ENCODE data around the gene ETS1.

The ETS1 gene

DNA sequence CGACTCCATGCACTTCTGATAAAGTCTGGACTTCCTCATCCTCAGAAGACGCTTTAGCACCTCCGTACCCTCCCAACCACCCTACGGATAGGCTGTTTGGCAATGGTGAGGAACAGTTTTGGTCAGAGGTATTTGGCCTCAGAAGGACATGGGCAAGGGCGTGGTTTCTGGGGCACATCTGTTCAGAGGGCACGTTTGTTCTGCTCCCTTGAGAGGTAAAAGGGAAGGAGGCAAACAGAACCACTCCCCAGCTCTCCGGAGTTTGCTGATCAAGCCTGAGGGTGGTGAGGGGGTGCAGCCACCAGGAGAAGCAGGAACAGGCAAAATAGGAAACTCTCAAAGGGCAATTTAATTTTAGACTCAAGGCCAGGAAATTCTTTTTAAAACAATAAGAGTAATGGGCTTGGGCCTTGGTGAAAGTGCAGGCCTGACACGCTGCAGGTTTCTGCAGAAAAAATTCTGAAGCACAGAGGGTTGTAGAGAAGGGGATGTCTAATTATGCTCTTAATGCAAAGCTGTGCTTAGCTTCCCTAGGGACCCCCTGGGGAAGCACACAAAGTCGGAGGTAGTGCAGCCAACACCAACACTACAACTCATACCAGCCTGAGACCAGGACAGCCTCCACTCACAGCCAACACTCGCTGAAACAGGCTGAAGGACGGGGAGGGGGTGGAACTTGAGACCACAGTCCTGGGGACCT, 23.3 kb downstream of the ETS1 start:
- peak overlapping the region; percentile 4 for H3K4me3 ChIP-seq (ENCODE audit: low read depth, low read length)
- DNase-seq (ENCODE audit: low read depth), result peak; percentile 96
- TF ChIP-seq, protein P1, sequence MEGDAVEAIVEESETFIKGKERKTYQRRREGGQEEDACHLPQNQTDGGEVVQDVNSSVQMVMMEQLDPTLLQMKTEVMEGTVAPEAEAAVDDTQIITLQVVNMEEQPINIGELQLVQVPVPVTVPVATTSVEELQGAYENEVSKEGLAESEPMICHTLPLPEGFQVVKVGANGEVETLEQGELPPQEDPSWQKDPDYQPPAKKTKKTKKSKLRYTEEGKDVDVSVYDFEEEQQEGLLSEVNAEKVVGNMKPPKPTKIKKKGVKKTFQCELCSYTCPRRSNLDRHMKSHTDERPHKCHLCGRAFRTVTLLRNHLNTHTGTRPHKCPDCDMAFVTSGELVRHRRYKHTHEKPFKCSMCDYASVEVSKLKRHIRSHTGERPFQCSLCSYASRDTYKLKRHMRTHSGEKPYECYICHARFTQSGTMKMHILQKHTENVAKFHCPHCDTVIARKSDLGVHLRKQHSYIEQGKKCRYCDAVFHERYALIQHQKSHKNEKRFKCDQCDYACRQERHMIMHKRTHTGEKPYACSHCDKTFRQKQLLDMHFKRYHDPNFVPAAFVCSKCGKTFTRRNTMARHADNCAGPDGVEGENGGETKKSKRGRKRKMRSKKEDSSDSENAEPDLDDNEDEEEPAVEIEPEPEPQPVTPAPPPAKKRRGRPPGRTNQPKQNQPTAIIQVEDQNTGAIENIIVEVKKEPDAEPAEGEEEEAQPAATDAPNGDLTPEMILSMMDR (IDR thresholded peaks at IDR 0.05; ENCODE audit: low read depth, low read length), result no peak
- TF ChIP-seq MAX (IDR thresholded peaks at IDR 0.05; ENCODE audit: low read depth, low read length) (no peak), MYC (IDR thresholded peaks at IDR 0.05; ENCODE audit: low read depth, low read length) (0 out of 2 replicates have a peak, but pooled peaks have one; percentile 10), POLR2A (IDR thresholded peaks at IDR 0.05; ENCODE audit: extremely low read depth, insufficient read length) (no peak)

DNA sequence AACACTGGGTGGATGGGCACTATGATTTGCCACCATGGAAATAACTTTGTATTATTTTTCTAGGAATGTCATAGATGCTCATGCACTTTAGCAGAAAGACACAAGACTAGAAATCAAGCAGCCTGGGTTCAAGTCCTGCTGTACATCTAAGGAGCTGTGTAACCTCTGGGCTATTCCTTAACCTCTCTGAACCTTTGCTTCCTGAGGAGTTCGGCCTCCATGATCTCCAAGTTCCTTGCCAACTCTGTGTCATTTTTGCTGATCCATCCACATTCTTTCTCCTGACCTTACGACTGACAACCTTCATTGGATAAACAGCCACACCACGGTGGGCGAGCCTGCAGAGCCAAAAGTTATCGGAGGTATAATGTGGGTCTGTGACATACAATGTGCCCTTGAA, 24.1 kb downstream of the ETS1 start:
- no peak for DNase-seq (ENCODE audit: low read depth)
- H3K4me3 ChIP-seq (ENCODE audit: low read depth, low read length), result no peak overlapping the region
- TF ChIP-seq, protein P1 (IDR thresholded peaks at IDR 0.05; ENCODE audit: low read depth, low read length), result no peak
- TF ChIP-seq MYC (IDR thresholded peaks at IDR 0.05; ENCODE audit: low read depth, low read length), result no peak
- no peak for TF ChIP-seq MAX (IDR thresholded peaks at IDR 0.05; ENCODE audit: low read depth, low read length)
- TF ChIP-seq POLR2A (IDR thresholded peaks at IDR 0.05; ENCODE audit: extremely low read depth, insufficient read length), result no peak

GRCh38 chr11:128559496-128560103, 27.8 kb downstream of the ETS1 start:
- TF ChIP-seq MAX (IDR thresholded peaks at IDR 0.05; ENCODE audit: low read depth, low read length) (no peak), POLR2A (IDR thresholded peaks at IDR 0.05; ENCODE audit: extremely low read depth, insufficient read length) (no peak), MYC (IDR thresholded peaks at IDR 0.05; ENCODE audit: low read depth, low read length) (no peak)
- TF ChIP-seq, protein P1 (IDR thresholded peaks at IDR 0.05; ENCODE audit: low read depth, low read length), result no peak
- no peak overlapping the region for H3K4me3 ChIP-seq (ENCODE audit: low read depth, low read length)
- DNase-seq (ENCODE audit: low read depth), result no peak

DNA sequence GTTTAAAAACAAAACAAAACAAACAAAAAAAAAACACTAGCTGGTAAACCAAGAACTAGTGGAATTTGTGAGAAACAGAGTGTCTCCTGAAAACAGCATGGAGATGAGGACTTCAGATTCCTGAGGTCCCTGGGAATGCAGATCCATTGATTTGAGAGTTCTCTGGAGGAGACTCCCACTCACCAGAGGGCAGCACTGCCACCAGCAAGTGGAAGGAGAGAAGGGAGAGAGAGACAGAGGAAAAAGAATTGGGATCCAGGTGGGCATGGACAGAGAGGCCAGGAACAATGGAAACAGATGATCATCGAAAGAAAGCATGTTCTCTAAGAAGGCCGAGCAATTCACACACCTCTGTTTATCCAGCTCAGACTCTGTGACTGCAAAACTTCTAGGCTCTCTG, 31.8 kb downstream of the ETS1 start:
- DNase-seq (ENCODE audit: low read depth), result no peak
- TF ChIP-seq, protein P1 (IDR thresholded peaks at IDR 0.05; ENCODE audit: low read depth, low read length), result peak; percentile 17
- TF ChIP-seq MYC (IDR thresholded peaks at IDR 0.05; ENCODE audit: low read depth, low read length), result no peak

GRCh38 chr11:128553662-128554362, 33.5 kb downstream of the ETS1 start:
- TF ChIP-seq, protein P1 (IDR thresholded peaks at IDR 0.05; ENCODE audit: low read depth, low read length), result peak; percentile 32
- TF ChIP-seq MAX (IDR thresholded peaks at IDR 0.05; ENCODE audit: low read depth, low read length), result no peak
- no peak overlapping the region for H3K4me3 ChIP-seq (ENCODE audit: low read depth, low read length)
- DNase-seq (ENCODE audit: low read depth), result peak; percentile 59

More for the DNA sequence above, 31.8 kb downstream of the ETS1 start:
- no peak overlapping the region for H3K4me3 ChIP-seq (ENCODE audit: low read depth, low read length)
